HG03575 (cell line): Measurements from ENCODE around the gene ORC5.
"Not testable (repeated sequence)": the region's sequence is repeated elsewhere in the genome, so short reads cannot be mapped to it uniquely, and the experiment has no call there.

Source experiments
- ATAC-seq: cut with Tn5 transposase; IDR thresholded peaks from one replicate; pipeline ENCODE4 v1.9.1; 2021; ENCODE audit not compliant: unreplicated experiment, insufficient number of reproducible peaks, low FRiP score; ENCODE audit errors: extremely low read depth

ORC5 gene

DNA sequence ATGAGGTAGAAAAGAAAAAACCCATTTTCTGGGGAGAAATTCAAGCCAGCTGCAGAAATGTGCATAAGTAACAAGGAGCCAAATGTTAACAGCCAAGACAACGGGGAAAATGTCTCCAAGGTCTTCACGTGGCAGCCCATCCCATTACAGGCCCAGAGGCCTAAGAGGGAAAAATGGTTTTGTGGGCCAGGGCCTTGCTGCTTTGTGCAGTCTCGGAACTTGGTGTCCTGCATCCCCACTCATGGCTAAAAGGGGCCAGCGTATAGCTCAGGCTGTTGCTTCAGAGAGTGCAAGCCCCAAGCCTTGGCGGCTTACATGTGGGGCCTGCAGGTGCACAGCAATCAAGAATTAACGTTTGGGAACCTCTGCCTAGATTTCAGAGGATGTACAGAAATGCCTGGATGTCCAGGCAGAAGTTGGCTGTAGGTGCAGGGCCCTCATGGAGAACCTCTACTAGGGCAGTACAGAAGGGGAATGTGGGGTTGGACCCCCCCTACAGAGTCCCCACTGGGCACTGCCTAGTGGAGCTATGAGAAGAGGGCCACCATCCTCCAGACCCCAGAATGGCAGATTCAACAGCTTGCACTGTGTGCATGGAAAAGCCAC is 9.0 kb downstream of the ORC5 start:
- ATAC-seq: no peak

DNA sequence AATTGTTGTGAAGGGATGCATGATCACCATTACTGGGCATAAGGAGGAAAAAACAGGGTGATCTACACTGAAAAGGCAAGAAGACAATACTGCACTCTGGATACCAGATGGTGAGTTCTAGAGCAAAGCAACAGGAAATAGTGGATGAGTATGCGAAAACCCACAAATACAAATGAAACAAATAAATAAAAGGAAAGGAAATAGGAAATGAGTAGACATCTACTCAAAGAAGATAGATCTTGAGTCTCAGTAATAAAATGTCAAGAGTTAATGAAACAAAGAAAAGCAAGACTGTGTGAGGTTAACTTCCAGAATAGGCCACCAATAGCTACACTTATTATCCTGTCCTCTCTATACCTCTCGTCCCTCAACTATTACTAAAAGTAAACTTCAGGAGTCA is 11.7 kb downstream of the ORC5 start:
- no peak for ATAC-seq

DNA sequence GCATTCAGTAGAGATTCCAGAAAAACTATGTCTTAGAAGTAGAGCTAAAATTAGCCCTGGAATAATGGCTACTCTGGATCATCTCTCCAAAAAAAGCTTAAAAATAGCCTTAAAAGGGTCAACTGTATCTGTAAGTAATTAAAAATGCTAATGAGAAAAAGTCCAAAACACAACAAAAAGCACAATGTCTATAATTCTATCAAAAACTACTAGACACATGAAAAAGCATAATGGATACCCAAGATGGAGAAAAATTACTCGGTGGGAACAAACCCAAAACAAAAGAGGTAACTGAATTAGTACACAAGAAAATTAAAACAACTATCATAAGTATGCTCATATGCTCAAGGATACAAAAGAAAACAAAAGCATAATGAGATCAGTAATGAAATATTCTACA is 15.4 kb downstream of the ORC5 start:
- ATAC-seq: no peak

DNA sequence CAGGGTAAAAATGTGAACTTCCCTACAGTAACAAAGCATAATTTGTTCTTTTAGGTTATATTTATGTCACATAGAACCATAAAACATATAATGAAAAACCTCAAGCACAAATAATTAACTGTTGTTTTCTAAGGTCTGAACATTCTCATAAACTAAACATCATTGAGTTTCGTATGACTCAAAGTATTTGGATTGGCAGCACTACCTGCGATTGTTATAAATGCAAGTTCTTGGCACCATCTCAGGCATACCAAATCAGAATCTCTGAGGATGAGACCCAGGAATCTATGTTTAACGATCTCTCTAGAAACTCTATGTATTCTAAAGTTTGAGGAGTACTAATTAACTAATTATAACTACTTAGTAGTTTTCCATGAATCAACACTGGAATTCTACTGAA is 22.5 kb downstream of the ORC5 start:
- no peak for ATAC-seq

DNA sequence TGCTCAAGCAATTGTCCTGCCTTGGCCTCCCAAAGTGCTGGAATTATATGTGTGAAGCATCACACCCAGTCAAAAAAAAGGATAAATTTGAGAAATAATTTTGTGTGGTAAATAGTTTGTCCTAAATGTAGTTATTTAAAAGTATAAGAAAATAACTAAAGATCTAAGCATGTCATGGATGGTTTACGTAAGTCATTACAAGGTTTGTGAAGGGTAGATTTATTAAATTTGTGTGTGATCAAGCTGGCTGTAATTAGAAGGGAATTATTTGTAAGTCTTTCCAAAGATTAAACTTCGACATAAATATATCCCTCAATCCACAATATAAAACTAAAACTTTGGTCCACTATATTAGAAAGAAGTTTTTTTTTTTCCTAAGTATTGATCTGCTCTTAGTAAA is 28.6 kb downstream of the ORC5 start:
- ATAC-seq: no peak

DNA sequence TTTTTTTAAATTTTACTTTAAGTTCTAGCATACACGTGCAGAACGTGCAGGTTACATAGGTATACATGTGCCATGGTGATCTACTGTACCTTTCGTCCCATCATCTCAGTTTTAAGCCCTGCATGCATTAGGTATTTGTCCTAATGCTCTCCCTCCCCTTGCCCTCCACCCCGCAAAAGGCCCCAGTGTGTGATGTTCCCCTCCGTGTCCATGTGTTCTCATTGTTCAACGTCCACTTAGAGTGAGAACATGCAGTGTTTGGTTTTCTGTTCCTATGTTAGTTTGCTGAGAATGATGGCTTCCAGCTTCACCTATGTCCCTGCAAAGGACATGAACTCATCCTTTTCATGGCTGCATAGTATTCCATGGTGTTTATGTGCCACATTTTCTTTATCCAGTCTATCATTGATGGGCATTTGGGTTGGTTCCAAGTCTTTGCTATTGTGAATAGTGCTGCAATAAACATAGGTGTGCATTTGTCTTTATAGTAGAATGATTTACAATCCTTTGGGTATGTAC is 30.2 kb downstream of the ORC5 start:
- ATAC-seq: not testable (repeated sequence)

DNA sequence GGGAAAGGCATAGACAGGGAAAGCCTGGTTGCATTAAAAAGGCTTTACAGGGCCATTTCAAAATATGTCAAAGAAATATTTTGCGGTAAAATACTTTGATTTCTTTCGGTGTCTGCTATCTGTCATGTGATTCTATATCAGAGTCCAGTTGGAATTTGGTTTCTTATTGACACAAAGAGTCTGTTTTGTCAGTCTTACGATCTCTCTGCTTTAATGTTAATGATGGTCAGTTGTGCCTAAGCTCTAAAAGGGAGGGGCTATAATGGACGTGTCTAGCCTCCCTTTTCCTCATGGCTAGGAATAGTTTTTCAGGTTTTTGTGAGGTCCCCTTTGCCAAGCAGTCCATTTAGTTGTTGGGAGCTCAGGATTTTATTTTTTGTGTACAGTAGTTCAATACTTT is 31.5 kb downstream of the ORC5 start:
- no peak for ATAC-seq

DNA sequence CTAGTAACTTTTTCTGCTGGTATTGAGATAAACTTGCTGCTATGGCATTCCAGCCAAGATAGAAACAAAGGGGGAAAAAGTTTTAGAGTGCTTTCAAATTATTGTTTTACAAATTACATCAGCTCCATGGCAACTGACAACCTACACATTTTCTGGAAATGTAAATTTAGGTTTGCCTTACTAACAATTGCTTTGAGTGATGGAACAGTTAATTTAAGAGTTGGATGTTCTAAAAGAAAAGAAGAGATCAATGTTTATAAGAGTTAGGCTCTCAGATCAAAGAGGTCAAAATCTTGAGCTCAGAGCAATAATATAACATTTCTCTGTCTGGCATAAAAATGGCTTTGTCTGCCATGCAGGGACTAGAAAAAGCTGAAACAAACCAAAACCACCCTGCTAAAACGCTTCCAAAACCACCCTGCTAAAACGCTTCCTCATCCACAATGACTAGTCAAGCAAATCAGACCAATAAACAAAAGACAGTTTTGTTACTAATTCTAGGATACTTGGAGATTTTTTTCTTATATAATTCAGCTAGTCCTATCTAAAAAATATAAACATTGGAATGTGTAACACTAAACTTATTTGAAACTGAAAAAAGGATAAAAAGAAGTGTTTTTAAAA is 32.3 kb downstream of the ORC5 start:
- no peak for ATAC-seq

DNA sequence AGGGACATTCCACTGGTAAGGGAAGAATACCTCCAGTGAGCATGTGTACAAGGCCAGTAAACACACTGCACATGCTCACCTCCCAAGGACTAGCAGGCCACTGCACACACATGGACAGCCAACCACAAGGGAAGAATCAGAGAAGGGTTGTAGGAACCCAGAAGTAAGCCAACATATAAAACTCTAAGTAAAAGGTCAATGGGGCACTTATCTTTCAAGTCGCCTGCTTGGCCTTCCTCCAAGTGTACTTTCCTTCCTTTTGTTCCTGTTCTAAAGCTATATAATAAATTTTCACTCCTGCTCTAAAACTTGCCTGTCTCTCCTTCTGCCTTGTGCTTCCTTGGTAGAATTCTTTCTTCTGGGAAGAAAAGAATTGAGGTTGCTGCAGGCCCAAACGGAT is 33.0 kb downstream of the ORC5 start:
- ATAC-seq: no peak

DNA sequence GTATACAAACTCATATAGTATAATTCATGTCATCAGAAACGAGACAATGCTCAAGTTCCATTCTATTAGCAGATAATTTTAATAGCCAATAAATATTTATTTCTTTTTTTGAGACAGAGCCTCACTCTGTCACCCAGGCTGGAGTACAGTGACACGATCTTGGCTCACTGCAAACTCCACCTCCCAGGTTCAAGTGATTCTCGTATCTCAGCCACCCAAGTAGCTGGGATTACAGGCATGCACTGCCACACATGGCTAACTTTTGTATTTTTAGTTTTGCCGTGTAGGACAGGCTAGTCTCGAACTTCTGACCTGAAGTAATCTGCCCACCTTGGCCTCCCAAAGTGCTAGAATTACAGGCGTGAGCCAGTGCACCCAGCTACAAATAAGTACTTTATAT is 45.7 kb downstream of the ORC5 start:
- no peak for ATAC-seq

DNA sequence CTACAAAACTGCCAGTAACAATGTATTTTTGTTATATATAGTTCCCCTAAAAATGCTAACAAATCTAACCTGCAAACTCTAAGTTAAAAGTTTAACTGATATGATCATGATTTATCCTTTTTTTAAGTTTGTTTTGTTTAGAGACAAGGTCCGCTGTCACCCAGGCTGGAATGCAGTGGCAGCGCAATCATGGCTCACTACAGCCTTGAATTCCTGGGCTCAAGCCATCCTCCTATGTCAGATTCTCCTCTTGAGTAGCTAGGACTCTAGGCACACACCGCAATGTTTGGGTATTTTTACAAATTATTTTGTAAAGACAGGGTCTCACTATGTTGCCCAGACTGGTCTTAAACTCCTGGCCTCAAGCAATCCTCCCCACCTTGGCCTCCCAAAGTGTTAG is 46.6 kb downstream of the ORC5 start:
- no peak for ATAC-seq

DNA sequence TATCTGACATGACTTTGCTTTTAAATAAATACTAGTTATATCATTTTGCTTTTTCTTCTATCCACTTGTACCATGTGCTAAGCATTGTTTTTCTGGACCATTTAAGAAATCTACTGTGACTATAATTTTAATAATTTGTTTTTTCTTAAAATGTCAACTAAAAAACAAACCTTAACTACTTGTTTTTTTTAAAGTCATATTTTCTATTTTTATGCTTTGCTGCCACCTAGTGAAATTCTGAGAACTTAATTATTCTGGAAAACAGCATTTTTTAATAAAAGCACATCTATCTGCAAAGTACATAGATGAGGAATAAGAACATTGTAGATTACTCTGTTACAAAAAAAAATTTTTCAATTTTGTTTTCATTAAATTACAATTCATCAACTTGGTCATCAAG is 47.4 kb downstream of the ORC5 start:
- ATAC-seq: no peak

DNA sequence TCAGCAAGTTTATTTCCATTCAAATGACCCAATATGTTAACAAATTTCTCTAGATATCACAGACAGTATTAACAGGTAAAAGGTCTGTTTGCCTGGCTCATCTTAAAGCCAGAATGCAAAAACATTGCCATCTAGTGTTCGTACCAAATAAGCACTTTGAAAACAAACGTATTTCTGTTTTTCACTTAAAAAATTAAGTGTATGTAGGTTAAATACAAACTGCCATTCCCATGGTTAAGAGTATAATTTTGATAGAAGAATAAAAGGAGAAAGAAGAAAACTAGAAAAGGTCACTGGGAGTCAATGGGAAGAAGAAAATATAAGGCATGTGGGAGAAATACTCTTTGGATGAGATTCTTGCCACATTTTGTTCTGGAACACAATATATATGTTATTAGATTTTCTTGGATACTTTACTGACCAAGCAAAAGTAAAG is 51.0 kb downstream of the ORC5 start:
- no peak for ATAC-seq

DNA sequence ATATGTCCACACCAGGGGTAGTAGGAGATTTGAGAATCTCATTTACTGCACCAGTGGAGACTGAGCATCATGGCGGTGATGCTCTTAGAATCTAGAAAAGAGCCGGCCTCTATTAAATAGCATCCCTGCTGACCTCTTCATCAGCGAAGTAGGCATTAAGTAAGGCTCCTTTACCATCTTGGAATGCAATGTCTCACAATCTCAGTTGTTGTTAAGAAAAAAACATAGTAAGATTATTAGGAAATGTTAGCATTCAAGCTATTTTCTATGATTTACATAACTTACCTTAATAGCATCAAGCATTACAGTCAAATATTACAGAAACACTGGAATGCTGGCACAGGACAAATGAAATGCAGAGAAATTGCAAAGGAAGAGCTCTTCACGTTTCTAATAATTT is 54.5 kb downstream of the ORC5 start:
- ATAC-seq: no peak

DNA sequence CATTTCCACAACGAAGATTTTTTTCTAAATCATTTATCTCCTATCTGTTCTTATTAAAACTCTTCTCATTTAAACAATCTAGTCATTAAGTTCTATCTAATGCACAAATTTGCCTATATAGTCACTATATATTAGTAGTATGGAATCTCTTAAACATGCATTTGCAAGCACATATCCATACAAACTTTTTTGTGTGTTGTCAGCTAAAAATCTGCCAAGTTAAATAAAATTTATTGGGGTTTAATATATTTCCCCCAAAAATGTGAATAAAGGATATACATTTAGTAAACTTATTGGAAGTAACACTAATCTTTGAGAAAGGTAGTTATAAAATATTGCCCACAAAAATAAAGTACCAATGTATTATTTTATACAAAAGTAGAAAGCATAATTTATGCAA is 55.3 kb downstream of the ORC5 start:
- ATAC-seq: no peak

DNA sequence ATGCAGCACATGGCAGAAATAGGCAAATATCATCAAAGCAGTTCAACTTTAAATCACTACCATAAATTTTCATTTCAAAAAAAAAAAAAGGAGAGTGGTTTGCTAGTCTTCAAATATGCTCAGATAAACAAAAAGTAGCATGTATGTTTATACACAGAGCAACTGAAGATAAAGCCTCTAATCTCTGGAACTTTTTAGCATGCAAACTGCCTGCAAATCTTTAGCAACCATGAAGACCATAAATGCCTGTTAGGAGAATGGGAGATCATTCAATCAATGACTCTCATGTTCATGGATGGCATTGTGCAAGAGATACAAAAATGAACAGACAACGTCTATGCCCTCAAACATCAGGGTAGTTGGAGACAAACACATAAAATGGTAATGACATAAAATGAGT is 57.3 kb downstream of the ORC5 start:
- no peak for ATAC-seq

DNA sequence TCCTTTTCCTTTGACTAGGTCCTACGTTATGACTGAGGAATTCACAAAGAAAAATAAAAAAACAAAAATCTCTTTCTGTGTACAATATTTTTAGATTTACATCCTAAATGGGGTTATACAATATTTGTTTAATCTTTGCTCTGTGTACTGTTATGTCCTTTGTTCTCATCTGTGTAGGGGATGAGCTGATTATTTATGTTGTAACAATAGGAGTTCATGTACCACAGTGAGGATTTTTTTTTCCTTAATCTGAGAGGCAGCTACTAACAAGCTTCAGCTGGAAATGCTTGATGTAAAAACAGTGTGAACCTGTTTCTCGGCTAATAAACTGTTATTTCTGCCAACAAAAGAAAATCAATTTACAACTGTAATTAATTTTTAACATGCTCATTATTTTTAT is 58.0 kb downstream of the ORC5 start:
- no peak for ATAC-seq

DNA sequence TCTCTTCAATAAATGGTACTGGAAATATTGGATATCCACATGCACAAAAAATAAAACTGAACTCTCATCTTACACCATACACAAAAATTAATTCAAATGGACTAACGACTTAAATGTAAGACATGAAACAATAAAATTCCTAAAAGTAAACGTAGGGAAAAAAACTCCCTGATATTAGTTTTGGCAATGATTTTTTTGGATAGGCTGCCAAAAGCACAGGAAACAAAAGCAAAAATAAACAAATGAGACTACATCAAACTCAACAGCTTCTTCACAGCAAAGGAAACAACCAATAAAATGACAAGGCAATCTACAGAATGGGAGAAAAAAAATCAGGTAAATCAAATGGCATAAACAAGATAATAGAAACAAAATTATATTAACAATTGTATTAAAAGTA is 65.7 kb downstream of the ORC5 start:
- no peak for ATAC-seq

DNA sequence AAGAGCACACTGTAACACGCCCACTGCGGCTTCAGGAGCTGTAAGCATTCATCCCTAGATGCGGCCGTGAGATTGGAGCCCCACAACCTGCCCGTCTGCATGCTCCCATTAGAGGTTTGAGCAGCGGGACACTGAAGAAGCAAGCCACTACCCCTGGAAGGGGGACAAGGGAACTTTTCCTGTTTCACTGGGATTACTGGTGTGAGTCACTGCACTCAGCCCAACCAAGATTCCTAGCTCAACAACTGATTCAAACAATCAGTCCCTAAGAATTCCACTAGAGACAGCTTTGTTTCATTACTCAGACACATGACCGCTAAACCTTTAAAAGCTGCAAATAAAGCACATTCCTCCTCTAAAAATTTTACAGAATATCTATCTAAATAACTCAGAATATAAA is 69.8 kb downstream of the ORC5 start:
- ATAC-seq: no peak

DNA sequence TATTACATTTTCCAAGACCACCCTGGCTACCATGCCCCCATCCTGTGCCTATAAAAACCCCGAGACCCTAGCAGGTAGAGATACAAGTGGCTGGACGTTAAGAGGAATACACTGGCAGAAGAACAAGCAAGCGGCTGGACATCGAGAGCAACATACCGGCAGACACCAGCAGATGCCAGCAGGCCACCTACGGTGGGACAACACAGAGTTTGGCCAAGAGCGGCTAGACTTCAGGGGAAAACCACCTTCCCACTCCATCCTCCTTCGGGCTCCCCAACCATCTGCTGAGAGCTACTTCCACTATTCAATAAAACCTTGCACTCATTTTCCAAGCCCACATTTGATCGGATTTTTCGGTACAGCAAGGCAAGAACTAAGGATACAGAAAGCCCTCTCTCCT is 70.3 kb downstream of the ORC5 start:
- ATAC-seq: no peak

DNA sequence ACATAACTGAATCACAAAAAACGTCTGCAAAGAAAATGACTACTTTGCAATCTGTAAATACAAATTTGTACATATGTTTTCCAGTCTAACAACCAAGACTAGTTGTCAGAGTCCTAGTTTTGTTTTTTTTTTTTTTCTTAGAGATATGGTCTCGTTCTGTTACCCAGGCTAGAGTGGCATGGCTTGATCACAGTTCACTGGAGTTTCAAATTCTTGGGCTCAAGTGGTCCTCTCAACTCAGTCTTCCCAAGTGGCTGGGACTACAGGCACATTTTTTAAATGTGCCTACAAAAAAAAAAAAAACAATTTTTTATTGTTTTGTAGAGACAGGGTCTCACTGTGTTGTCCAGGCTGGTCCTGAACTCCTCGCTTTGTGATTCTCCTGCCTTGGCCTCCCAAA is 70.8 kb downstream of the ORC5 start:
- ATAC-seq: no peak
